OCI-LY1 (cell line): ENCODE data around the gene LCP2.

Experiments used
- EZH2 ChIP-seq: fragments of 200-600 bp; sonication (generic), shearing (Covaris generic); IDR thresholded peaks from 2 replicates; pipeline ENCODE4 v1.8.0; 2017; ENCODE audit warnings: borderline replicate concordance, mixed run types, mild to moderate bottlenecking, antibody characterized with exemption, low read length, moderate library complexity, mixed read lengths
- TF ChIP-seq, protein P1 (sequence below): fragments of 200-600 bp; sonication (generic), shearing (Covaris generic); IDR thresholded peaks from 2 replicates; pipeline ENCODE4 v1.5.1; 2017; ENCODE audit warnings: mild to moderate bottlenecking, antibody characterized with exemption, low read length, moderate library complexity, mixed read lengths

DNA sequence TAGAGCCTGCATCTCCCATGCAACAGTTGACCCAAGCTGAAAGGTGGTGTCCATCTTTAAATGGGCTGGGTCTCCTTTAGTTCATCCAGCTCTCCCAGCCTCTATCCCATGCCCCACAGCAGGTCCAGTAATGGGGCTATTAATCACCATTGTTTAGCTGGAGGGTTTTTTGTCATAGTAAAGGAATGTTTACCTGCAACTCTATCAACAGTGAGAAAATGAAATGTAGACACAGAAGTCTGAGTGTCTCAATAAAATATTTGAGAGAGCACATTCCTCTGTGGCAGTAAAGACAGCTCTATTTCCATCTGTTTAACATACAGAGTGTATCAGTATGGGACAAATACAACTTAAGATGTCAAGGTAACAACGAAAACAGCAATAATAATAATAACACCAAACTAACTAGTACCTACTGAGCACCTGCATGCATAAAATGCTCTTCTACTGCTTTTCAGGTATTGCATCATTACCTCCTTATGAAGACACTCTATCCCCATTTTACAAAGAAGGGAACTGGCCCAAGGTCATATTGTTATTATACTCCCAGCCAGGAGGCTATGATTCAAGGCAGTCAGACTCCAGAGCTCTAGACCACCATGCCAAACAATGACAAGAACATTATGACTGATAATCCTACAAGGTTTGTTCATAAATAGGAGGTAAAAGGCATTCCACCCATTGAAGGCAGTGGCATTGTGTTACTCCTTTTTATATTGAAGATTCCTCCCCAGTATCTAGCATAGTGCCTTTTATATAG is 85.8 kb downstream of the LCP2 start:
- TF ChIP-seq, protein P1, sequence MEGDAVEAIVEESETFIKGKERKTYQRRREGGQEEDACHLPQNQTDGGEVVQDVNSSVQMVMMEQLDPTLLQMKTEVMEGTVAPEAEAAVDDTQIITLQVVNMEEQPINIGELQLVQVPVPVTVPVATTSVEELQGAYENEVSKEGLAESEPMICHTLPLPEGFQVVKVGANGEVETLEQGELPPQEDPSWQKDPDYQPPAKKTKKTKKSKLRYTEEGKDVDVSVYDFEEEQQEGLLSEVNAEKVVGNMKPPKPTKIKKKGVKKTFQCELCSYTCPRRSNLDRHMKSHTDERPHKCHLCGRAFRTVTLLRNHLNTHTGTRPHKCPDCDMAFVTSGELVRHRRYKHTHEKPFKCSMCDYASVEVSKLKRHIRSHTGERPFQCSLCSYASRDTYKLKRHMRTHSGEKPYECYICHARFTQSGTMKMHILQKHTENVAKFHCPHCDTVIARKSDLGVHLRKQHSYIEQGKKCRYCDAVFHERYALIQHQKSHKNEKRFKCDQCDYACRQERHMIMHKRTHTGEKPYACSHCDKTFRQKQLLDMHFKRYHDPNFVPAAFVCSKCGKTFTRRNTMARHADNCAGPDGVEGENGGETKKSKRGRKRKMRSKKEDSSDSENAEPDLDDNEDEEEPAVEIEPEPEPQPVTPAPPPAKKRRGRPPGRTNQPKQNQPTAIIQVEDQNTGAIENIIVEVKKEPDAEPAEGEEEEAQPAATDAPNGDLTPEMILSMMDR = no peak
- no peak for TF ChIP-seq EZH2
